Neuronal stem cell (in vitro differentiated cells): ENCODE data around the gene PILRB.
"Not testable (repeated sequence)": the region's sequence is repeated elsewhere in the genome, so short reads cannot be mapped to it uniquely, and the experiment has no call there.

ENCODE experiments used
- DNase-seq: peaks from one replicate; pipeline ENCODE4 v3.0.0-alpha.2; 2013; ENCODE audit warnings: low spot score
- H2AFZ ChIP-seq: one replicate; pipeline ENCODE4 v1.6.1; 2013; ENCODE audit warnings: mild to moderate bottlenecking, low read length, inconsistent platforms
- H2AK5ac ChIP-seq: 2 replicates; pipeline ENCODE4 v1.6.1; 2013; ENCODE audit warnings: low read depth, mild to moderate bottlenecking, inconsistent platforms, low read length, moderate library complexity, mixed read lengths
- H2BK120ac ChIP-seq: 2 replicates; pipeline ENCODE4 v1.6.1; 2013; ENCODE audit warnings: low read depth, mild to moderate bottlenecking, inconsistent platforms, low read length, moderate library complexity, mixed read lengths
- H2BK12ac ChIP-seq: one replicate; pipeline ENCODE4 v1.6.1; 2013; ENCODE audit warnings: low read length, inconsistent platforms
- H2BK15ac ChIP-seq: 2 replicates; pipeline ENCODE4 v1.6.1; 2013; ENCODE audit warnings: mild to moderate bottlenecking, low read length, inconsistent platforms, mixed read lengths
- H2BK5ac ChIP-seq: one replicate; pipeline ENCODE4 v1.6.1; 2013; ENCODE audit warnings: inconsistent platforms, mild to moderate bottlenecking, low read length, moderate library complexity
- H3K14ac ChIP-seq: one replicate; pipeline ENCODE4 v1.6.1; 2013; ENCODE audit warnings: low read length, inconsistent platforms
- H3K18ac ChIP-seq: 2 replicates; pipeline ENCODE4 v1.6.1; 2013; ENCODE audit warnings: low read length, inconsistent platforms
- H3K23ac ChIP-seq: 2 replicates; pipeline ENCODE4 v1.6.1; 2013; ENCODE audit warnings: low read depth, mild to moderate bottlenecking, mixed read lengths, low read length, inconsistent platforms; ENCODE audit not compliant: poor library complexity
- H3K27ac ChIP-seq: replicated peaks from 3 replicates; pipeline ENCODE4 v1.5.1; 2013; ENCODE audit warnings: low read length, inconsistent platforms
- H3K27me3 ChIP-seq, 3 experiments: 2 replicates each; pipeline ENCODE4 v1.6.1; 2013; ENCODE audit warnings: low read length in 3 of 3, mild to moderate bottlenecking in 2 of 3, inconsistent platforms in 1 of 3, low read depth in 1 of 3, mixed read lengths in 1 of 3, moderate library complexity in 1 of 3; ENCODE audit not compliant: control insufficient read depth in 3 of 3, insufficient read depth in 3 of 3
- H3K36me3 ChIP-seq, 2 donors: replicated peaks in 1 of 2; 2 replicates each; pipeline ENCODE4 v1.6.1; 2013; ENCODE audit warnings: low read length in 2 of 2; ENCODE audit not compliant: control insufficient read depth in 2 of 2, insufficient read depth in 2 of 2
- H3K4ac ChIP-seq: 2 replicates; pipeline ENCODE4 v1.6.1; 2013; ENCODE audit warnings: inconsistent platforms, mild to moderate bottlenecking, low read length, moderate library complexity
- H3K4me1 ChIP-seq, 2 donors: 1 replicate in 1 of 2; 2 replicates in 1 of 2; pipeline ENCODE4 v1.6.1; 2013; ENCODE audit warnings: low read length in 2 of 2, low read depth in 1 of 2; ENCODE audit not compliant: control insufficient read depth in 2 of 2, insufficient read depth in 1 of 2
- H3K4me2 ChIP-seq: one replicate; pipeline ENCODE4 v1.6.1; 2013; ENCODE audit warnings: mild to moderate bottlenecking, low read length, inconsistent platforms; ENCODE audit not compliant: insufficient read depth, poor library complexity, severe bottlenecking
- H3K4me3 ChIP-seq, 2 donors: 2 replicates each; pipeline ENCODE4 v1.5.1; 2013; ENCODE audit warnings: low read length in 2 of 2, mild to moderate bottlenecking in 2 of 2, inconsistent platforms in 1 of 2, moderate library complexity in 1 of 2
- H3K79me1 ChIP-seq: one replicate; pipeline ENCODE4 v1.6.1; 2013; ENCODE audit warnings: low read depth, mild to moderate bottlenecking, inconsistent platforms, low read length, moderate library complexity
- H3K9ac ChIP-seq: one replicate; pipeline ENCODE4 v1.6.1; 2013; ENCODE audit warnings: mild to moderate bottlenecking, low read depth, low read length, inconsistent platforms; ENCODE audit not compliant: poor library complexity
- H3K9me3 ChIP-seq, 2 donors: replicated peaks in 1 of 2; 2 replicates each; pipeline versions ENCODE3 to v1.6.1; 2013; ENCODE audit warnings: low read length in 2 of 2, mild to moderate bottlenecking in 2 of 2, inconsistent platforms in 1 of 2, low read depth in 1 of 2, mixed read lengths in 1 of 2, moderate library complexity in 1 of 2; ENCODE audit not compliant: control insufficient read depth in 2 of 2, insufficient read depth in 1 of 2
- H4K8ac ChIP-seq: one replicate; pipeline ENCODE4 v1.6.1; 2013; ENCODE audit warnings: low read depth, mild to moderate bottlenecking, inconsistent platforms, low read length, moderate library complexity
- H4K91ac ChIP-seq: one replicate; pipeline ENCODE4 v1.6.1; 2013; ENCODE audit warnings: low read length, low read depth, mild to moderate bottlenecking, inconsistent platforms; ENCODE audit not compliant: poor library complexity
- WGBS, 2 donors: extraction: QIAGEN DNeasy Blood & Tissue Kit; methylation state at CpG; one replicate each; pipeline ENCODE4 v1.1.7; 2013; ENCODE audit warnings: missing lambda C conversion rate in 2 of 2, mixed read lengths in 1 of 2; ENCODE audit not compliant: insufficient read length in 2 of 2, insufficient replicate concordance in 1 of 2; ENCODE audit errors: extremely low coverage in 2 of 2; 5-methylcytosine and 5-hydroxymethylcytosine counted together

Gene PILRB

DNA sequence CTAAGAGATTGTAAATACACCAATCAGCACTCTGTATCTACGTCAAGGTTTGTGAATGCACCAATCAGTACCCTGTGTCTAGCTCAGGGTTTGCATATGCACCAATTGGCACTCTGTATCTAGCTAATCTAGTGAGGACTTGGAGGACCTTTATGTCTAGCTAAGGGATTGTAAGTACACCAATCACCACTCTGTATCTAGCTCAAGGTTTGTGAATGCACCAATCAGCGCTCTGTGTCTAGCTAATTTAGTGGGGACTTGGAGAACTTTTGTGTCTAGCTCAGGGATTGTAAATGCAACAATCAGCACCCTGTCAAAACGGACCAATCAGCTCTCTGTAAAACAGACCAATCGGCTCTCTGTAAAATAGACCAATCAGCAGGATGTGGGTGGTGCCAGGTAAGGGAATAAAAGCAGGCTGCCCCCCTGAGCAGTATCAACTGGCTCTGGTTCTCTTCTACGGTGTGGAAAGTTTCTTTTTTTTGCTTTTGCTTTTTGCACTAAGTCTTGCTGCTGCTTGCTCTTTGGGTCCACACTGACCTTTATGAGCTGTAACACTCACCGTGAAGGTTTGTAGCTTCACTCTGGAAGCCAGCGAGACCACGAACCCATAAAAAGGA is 24.4 kb downstream of the PILRB start:
- H3K9me3 ChIP-seq, H3K23ac ChIP-seq, H3K4ac ChIP-seq, H4K8ac ChIP-seq, H3K36me3 ChIP-seq, H3K27ac ChIP-seq, H3K14ac ChIP-seq, H2BK12ac ChIP-seq, H3K4me2 ChIP-seq, H3K18ac ChIP-seq, DNase-seq, H2BK120ac ChIP-seq, H3K4me3 ChIP-seq, H3K79me1 ChIP-seq, H3K9ac ChIP-seq, H4K91ac ChIP-seq, H3K27me3 ChIP-seq, H2BK15ac ChIP-seq, H2BK5ac ChIP-seq, H3K4me1 ChIP-seq, H2AK5ac ChIP-seq: not testable (repeated sequence)
- H2AFZ ChIP-seq, result peak overlapping the region; percentile 56
- no CpG with 5 or more reads among the region's 8 CpGs for WGBS, 2 donors

DNA sequence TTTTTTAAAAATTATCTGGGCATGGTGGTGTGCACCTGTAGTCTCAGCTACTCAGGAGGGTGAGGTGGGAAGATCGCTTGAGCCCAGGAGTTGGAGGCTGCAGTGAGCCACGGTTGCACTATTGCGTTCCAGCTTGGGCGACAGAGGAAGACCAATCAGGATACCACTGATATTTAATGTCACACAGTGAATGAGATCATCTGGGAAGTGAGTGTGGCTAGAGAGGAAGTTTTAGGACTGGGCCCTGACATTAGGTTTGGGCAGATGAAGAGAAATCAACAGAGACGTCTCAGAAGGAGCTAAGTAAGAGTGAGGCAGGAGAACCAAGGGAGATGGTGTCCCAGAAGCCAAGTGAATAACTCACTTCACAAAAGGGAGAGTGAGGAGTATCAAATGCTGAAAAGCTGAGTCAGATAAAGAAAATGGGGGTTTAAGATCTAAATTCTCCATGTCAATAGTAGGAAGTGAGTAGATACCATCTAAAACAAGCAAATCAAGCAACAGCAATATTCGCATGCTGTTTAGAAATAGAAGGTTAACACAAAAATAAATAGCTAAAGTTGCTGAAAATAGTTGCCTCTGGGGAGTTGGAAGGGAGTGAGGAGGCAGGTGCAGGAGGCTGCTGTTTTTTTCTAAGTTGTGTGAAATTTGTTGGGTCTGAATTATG is 26.8 kb downstream of the PILRB start:
- no peak overlapping the region for H2BK15ac ChIP-seq
- H3K4me3 ChIP-seq, result no peak overlapping the region
- no peak overlapping the region for H3K27ac ChIP-seq
- H3K4me2 ChIP-seq, result no peak overlapping the region
- H2AK5ac ChIP-seq, result no peak overlapping the region
- no peak overlapping the region for H4K91ac ChIP-seq
- H2AFZ ChIP-seq, result no peak overlapping the region
- H3K27me3 ChIP-seq, result peaks cover 0 to 5% (median 0%) of the 10 kb centered on the region in 3 experiments
- H2BK120ac ChIP-seq, result no peak overlapping the region
- H3K23ac ChIP-seq, result no peak overlapping the region
- no peak overlapping the region for H2BK5ac ChIP-seq
- no peak for DNase-seq
- H3K9ac ChIP-seq, result no peak overlapping the region
- no peak overlapping the region for H3K4ac ChIP-seq
- H3K4me1 ChIP-seq, result no peaks in the 10 kb centered on the region
- WGBS, 2 donors, result no CpG with 5 or more reads among the region's 6 CpGs
- H3K79me1 ChIP-seq, result no peaks in the 10 kb centered on the region
- no peak overlapping the region for H3K18ac ChIP-seq
- H3K9me3 ChIP-seq, result no peaks in the 10 kb centered on the region
- H4K8ac ChIP-seq, result no peak overlapping the region
- H2BK12ac ChIP-seq, result no peak overlapping the region
- no peaks in the 10 kb centered on the region for H3K36me3 ChIP-seq
- no peak overlapping the region for H3K14ac ChIP-seq

GRCh38 chr7:100386940-100387339 is 29.0 kb downstream of the PILRB start:
- H3K4me2 ChIP-seq, result no peak overlapping the region

GRCh38 chr7:100387695-100388094 is 29.8 kb downstream of the PILRB start:
- Histone ChIP-seq H3K4ac (no peak overlapping the region), H3K79me1 (no peaks in the 10 kb centered on the region), H3K14ac (no peak overlapping the region), H2BK12ac (no peak overlapping the region), H3K4me3 (no peak overlapping the region), H3K9me3 (no peaks in the 10 kb centered on the region), H3K27ac (no peak overlapping the region), H3K4me2 (no peak overlapping the region), H2BK5ac (no peak overlapping the region), H3K23ac (peak overlapping the region; percentile 59), H2BK120ac (no peak overlapping the region), H2BK15ac (no peak overlapping the region), H2AK5ac (no peak overlapping the region), H3K36me3 (no peaks in the 10 kb centered on the region), H4K8ac (no peak overlapping the region), H2AFZ (no peak overlapping the region), H4K91ac (no peak overlapping the region), H3K9ac (no peak overlapping the region), H3K4me1 (no peaks in the 10 kb centered on the region), H3K27me3 (peaks cover 0 to 7% (median 0%) of the 10 kb centered on the region in 3 experiments), H3K18ac (no peak overlapping the region)
- DNase-seq, result no peak
- no CpG with 5 or more reads among the region's 2 CpGs for WGBS, 2 donors

More at GRCh38 chr7:100386940-100387339, 29.0 kb downstream of the PILRB start:
- no peak for DNase-seq
- Histone ChIP-seq H3K4me3 (no peak overlapping the region), H3K27ac (no peak overlapping the region), H3K14ac (no peak overlapping the region), H2BK120ac (no peak overlapping the region), H2BK15ac (no peak overlapping the region), H3K36me3 (no peaks in the 10 kb centered on the region), H3K4me1 (no peaks in the 10 kb centered on the region), H2AFZ (no peak overlapping the region), H4K91ac (no peak overlapping the region), H3K23ac (no peak overlapping the region), H2AK5ac (no peak overlapping the region), H3K18ac (no peak overlapping the region), H3K9me3 (no peaks in the 10 kb centered on the region), H3K27me3 (peaks cover 0 to 7% (median 0%) of the 10 kb centered on the region in 3 experiments), H4K8ac (no peak overlapping the region), H2BK12ac (no peak overlapping the region), H3K9ac (no peak overlapping the region), H2BK5ac (no peak overlapping the region), H3K4ac (no peak overlapping the region), H3K79me1 (no peaks in the 10 kb centered on the region)
- no CpG with 5 or more reads among the region's 5 CpGs for WGBS, 2 donors
